Effector memory CD8-positive, alpha-beta T cell (primary cell): ENCODE results near the gene LMAN1.

Source experiments
- ATAC-seq: fragments of 150-1000 bp; cut with Tn5 transposase; replicated peaks from 2 replicates; pipeline ENCODE4 v1.10.0; 2021; ENCODE audit warnings: mild to moderate bottlenecking, moderate library complexity
- DNase-seq, 3 experiments: peaks; one replicate each; pipeline ENCODE4 v3.0.0; 2021
- H3K27ac Mint-ChIP-seq, 2 donors: one replicate each; pipeline ENCODE4 v1.8.0; 2022; ENCODE audit warnings: mild to moderate bottlenecking in 2 of 2, mixed read lengths in 2 of 2, moderate library complexity in 2 of 2
- H3K27me3 Mint-ChIP-seq, 2 donors: one replicate each; pipeline ENCODE4 v1.8.0; 2022; ENCODE audit warnings: mixed read lengths in 2 of 2
- H3K36me3 Mint-ChIP-seq: one replicate; pipeline ENCODE4 v1.8.0; 2022; ENCODE audit warnings: mild to moderate bottlenecking, moderate library complexity, mixed read lengths; ENCODE audit not compliant: insufficient read depth
- H3K4me1 Mint-ChIP-seq, 2 donors: one replicate each; pipeline ENCODE4 v1.8.0; 2022; ENCODE audit warnings: low read depth in 2 of 2, mixed read lengths in 2 of 2
- H3K4me3 Mint-ChIP-seq, 2 donors: one replicate each; pipeline ENCODE4 v1.8.0; 2022; ENCODE audit warnings: mild to moderate bottlenecking in 2 of 2, mixed read lengths in 2 of 2, moderate library complexity in 2 of 2
- H3K9me3 Mint-ChIP-seq, 2 donors: one replicate each; pipeline ENCODE4 v1.8.0; 2022; ENCODE audit warnings: mixed read lengths in 2 of 2

The LMAN1 gene

DNA sequence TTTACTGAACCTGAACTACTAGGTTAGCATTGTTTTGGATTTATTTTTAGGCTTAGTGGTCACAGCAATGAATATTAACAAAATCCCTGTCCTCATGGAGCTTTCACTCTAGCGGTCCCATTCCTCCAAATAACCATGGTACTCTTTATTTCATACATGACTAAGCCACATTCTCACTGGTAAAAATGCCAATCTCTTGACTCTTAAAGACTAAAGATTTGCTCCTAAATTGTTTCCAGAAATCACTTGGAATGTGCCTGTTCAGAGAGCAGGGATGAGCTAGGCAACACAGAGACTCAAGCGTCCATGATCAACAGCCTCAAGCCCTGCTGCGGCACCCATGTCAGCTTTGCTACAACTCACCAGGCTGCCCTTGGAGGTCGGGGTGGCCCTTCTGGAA, 13.5 kb downstream of the LMAN1 start:
- H3K36me3 Mint-ChIP-seq = peaks cover 79% of the 10 kb centered on the region

DNA sequence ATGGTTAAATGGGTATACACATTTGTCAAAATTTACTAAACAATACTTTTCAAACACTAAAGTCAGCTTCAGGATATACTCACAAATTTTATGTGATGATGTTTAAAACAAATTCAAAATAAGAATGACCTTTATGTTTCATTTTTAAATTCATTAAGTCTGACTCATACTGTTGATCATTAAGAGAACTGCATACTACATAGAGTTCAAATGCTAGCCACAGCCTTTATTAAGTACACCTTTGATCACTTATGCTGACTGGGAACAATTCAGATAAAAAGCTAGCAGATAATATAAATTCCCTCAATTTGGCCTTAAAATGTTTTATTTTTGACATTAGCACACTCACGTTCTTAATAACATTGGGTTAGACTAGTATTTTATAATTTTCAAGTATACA, 14.1 kb downstream of the LMAN1 start:
- H3K27ac Mint-ChIP-seq = no peak overlapping the region
- peaks cover 77% of the 10 kb centered on the region for H3K36me3 Mint-ChIP-seq
- H3K4me3 Mint-ChIP-seq = no peak overlapping the region
- H3K9me3 Mint-ChIP-seq = peaks cover 0 to 18% of the 10 kb centered on the region in 2 donors
- DNase-seq = no peak
- H3K27me3 Mint-ChIP-seq = no peaks in the 10 kb centered on the region
- ATAC-seq = no peak
- H3K4me1 Mint-ChIP-seq = peaks cover 23 to 36% of the 10 kb centered on the region in 2 donors

More for the DNA sequence above, 13.5 kb downstream of the LMAN1 start:
- peaks cover 23 to 36% of the 10 kb centered on the region in 2 donors for H3K4me1 Mint-ChIP-seq
- no peak for DNase-seq
- ATAC-seq = no peak
- no peak overlapping the region for H3K27ac Mint-ChIP-seq
- H3K4me3 Mint-ChIP-seq = no peak overlapping the region
- peaks cover 0 to 17% of the 10 kb centered on the region in 2 donors for H3K9me3 Mint-ChIP-seq
- H3K27me3 Mint-ChIP-seq = no peaks in the 10 kb centered on the region

DNA sequence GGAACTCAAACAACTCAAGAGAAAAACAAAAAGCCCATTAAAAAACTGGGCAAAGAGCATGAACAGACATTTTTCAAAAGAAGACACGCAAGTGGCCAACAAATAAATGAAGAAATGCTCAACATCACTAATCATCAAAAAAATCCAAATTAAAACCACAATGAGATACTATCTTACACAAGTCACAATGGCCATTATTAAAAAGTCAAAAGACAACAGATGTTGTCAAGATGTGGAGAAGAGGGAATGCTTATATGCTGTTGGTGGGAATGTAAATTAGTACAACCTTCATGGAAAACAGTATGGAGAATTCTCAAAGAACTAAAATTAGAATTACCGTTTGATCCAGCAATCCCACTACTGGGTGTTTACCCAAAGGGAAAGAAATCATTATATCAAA, 15.1 kb downstream of the LMAN1 start:
- no peak overlapping the region for H3K27ac Mint-ChIP-seq
- no peaks in the 10 kb centered on the region for H3K27me3 Mint-ChIP-seq
- DNase-seq = no peak
- no peak overlapping the region for H3K4me3 Mint-ChIP-seq
- H3K36me3 Mint-ChIP-seq = peaks cover 72% of the 10 kb centered on the region
- no peak for ATAC-seq
- H3K9me3 Mint-ChIP-seq = peaks cover 0 to 18% of the 10 kb centered on the region in 2 donors
- H3K4me1 Mint-ChIP-seq = peaks cover 23 to 36% of the 10 kb centered on the region in 2 donors

DNA sequence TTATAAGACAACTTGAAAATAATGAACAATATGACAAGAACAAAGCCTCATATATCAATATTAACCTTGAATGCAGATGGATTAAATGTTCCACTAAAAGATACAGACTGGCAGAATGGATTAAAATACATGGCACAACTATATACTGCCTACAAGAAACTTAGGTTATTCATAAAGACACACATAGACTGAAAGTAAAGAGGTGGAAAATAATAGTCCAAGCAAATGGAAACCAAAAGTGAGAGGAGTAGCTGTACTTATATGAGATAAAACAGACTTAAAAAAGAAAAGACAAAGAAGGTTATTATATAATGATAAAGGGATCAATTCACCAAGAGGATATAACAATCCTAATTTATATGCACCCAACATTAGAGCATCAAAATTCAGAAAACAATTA, 18.2 kb downstream of the LMAN1 start:
- Mint-ChIP-seq H3K9me3 (peaks cover 0 to 18% of the 10 kb centered on the region in 2 donors), H3K27ac (no peak overlapping the region), H3K4me1 (peaks cover 23 to 36% of the 10 kb centered on the region in 2 donors), H3K4me3 (no peak overlapping the region), H3K27me3 (no peaks in the 10 kb centered on the region), H3K36me3 (peaks cover 66% of the 10 kb centered on the region)
- DNase-seq (no peak), ATAC-seq (no peak)

DNA sequence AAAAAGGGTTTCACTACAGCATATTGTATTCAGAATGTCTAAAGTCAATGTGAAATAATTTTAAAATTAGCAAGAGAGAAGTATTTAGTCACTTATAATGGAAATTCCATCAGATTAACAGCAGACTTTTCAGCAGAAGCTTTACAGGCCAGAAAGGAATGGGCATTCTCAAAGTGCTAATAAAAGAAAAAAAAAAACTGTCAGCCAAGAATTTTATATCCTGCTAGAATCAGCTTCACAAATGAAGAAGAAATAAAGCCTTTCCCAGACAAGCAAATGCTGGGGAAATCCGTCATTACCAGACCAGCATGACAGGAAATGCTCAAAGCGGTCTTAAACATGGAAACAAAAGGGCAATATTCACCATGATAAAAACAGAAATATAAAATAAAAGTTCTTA, 18.8 kb downstream of the LMAN1 start:
- DNase-seq = no peak
- ATAC-seq = no peak
- no peak overlapping the region for H3K27ac Mint-ChIP-seq
- no peaks in the 10 kb centered on the region for H3K27me3 Mint-ChIP-seq
- peaks cover 23 to 36% of the 10 kb centered on the region in 2 donors for H3K4me1 Mint-ChIP-seq
- H3K36me3 Mint-ChIP-seq = peaks cover 64% of the 10 kb centered on the region
- peaks cover 0 to 18% of the 10 kb centered on the region in 2 donors for H3K9me3 Mint-ChIP-seq
- no peak overlapping the region for H3K4me3 Mint-ChIP-seq

DNA sequence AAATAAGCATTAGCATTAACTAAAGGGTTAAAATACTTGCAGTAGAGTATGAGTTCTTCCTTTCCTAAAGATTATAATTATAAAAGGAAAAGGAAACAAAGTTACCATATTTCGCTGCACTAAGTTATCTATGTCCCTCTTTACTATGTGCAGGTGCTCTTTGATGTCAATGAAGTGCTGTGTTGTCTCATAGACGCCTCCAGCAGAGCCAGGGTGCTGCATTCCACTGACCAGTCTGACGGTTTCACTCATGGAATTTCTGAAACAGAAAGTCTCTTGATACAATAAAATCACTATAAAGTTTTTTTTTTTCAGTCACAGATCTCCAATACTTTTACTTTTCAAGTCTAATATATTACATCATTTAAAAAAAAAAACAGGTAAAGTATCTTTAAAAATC, 26.1 kb downstream of the LMAN1 start:
- no peak for DNase-seq
- no peaks in the 10 kb centered on the region for H3K4me1 Mint-ChIP-seq
- no peak overlapping the region for H3K4me3 Mint-ChIP-seq
- no peaks in the 10 kb centered on the region for H3K27me3 Mint-ChIP-seq
- H3K27ac Mint-ChIP-seq = no peak overlapping the region
- ATAC-seq = no peak
- H3K36me3 Mint-ChIP-seq = peaks cover 54% of the 10 kb centered on the region
- H3K9me3 Mint-ChIP-seq = no peaks in the 10 kb centered on the region

DNA sequence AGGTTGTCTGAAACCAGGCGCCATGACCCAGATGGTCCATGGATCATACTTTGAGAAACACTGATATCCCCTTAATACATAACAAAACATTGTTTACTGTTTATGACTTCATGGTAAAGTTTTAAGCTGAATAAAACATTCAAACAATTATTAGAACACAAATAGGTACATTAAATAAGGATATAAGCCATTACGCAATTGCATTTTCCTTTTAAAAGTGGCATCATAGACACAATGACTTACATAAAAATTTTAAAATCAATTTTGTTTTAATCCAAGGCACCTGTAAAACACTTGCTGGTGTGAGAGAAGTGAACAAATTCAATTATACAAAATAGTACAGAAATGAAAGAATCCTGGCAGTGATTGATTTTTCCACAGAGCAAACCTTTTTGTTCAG, 30.4 kb downstream of the LMAN1 start:
- Mint-ChIP-seq H3K36me3 (peaks cover 27% of the 10 kb centered on the region), H3K4me3 (no peak overlapping the region), H3K27me3 (no peaks in the 10 kb centered on the region), H3K27ac (no peak overlapping the region), H3K4me1 (no peaks in the 10 kb centered on the region), H3K9me3 (no peaks in the 10 kb centered on the region)
- ATAC-seq (no peak), DNase-seq (no peak)

DNA sequence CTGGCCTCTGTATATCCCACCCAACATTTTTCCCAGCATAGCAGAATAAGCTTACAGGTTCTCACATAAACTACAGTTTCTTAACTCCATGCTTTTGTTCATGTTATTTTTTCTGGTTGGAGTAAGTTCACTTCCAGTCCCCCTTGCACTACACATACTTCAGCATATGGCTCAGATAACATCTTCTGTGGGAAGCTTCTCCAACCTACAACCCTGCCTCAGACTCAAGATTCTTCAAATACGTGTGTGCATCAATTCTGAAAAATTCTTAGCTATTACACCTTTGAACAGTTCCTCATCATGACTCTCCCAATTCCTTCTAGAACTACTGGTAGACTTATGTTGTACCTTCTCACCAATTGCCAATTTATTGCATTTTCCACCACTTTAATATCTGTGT, 33.1 kb downstream of the LMAN1 start:
- no peak overlapping the region for H3K4me3 Mint-ChIP-seq
- peaks cover 11% of the 10 kb centered on the region for H3K36me3 Mint-ChIP-seq
- H3K9me3 Mint-ChIP-seq = no peaks in the 10 kb centered on the region
- no peak for ATAC-seq
- H3K4me1 Mint-ChIP-seq = no peaks in the 10 kb centered on the region
- DNase-seq = no peak
- H3K27ac Mint-ChIP-seq = no peak overlapping the region
- peaks cover 0 to 2% of the 10 kb centered on the region in 2 donors for H3K27me3 Mint-ChIP-seq

DNA sequence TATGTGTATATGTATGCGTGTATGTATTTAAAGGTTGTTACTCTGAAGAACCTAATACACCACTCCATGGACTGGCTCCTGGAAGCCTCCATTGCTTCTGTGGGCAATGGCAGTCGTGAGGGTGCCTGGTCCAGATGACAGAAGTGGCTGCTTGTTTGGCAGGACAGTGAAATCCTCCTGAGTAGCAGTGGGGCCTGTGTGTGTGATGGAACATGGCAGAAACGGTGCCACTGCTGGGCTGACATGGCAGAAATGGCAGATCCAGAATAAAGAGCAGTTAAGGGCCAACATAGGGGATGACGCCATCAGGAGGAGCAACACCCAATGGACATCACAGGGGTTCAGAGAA, 34.5 kb downstream of the LMAN1 start:
- Mint-ChIP-seq H3K36me3 (peaks cover 7% of the 10 kb centered on the region), H3K27me3 (peaks cover 6 to 11% of the 10 kb centered on the region in 2 donors), H3K27ac (no peak overlapping the region), H3K4me1 (no peaks in the 10 kb centered on the region), H3K4me3 (no peak overlapping the region), H3K9me3 (no peaks in the 10 kb centered on the region)
- no peak for ATAC-seq
- no peak for DNase-seq

DNA sequence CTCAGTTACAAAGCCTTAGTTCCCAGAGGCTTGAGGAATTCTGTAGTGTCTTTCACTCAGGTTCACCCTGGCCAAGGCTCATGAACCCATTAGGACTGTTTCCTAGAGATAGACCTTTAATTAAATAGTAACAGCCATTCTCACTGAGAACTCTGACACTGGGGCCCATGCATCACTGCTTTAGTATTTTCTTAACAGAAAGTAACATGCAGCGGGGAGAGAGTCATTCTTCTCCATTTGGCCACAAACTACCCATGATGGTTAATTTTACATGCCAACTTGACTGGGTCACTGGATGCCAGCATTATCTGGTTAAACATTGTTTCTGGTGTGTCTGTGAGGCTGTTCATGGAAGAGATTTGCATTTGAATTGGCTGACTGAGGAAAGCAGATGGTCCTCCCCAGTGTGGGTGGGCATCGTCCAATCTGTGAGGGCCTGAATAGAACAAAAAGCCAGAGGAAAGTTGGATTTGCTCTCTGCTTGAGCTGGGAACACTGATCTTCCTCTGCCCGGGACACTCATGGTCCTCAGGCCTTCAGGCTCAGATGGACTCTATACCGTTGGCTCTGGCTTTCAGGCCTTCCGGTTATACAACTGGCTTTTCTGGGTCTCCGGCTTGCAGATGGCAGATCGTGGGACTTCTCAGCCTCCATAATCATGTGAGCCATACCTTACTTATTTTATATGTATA, 35.0 kb downstream of the LMAN1 start:
- ATAC-seq (no peak), DNase-seq (no peak)
- peaks cover 5% of the 10 kb centered on the region for H3K36me3 Mint-ChIP-seq
- no peak overlapping the region for H3K27ac Mint-ChIP-seq
- no peaks in the 10 kb centered on the region for H3K9me3 Mint-ChIP-seq
- no peak overlapping the region for H3K4me3 Mint-ChIP-seq
- H3K27me3 Mint-ChIP-seq = peaks cover 6 to 11% of the 10 kb centered on the region in 2 donors
- no peaks in the 10 kb centered on the region for H3K4me1 Mint-ChIP-seq

DNA sequence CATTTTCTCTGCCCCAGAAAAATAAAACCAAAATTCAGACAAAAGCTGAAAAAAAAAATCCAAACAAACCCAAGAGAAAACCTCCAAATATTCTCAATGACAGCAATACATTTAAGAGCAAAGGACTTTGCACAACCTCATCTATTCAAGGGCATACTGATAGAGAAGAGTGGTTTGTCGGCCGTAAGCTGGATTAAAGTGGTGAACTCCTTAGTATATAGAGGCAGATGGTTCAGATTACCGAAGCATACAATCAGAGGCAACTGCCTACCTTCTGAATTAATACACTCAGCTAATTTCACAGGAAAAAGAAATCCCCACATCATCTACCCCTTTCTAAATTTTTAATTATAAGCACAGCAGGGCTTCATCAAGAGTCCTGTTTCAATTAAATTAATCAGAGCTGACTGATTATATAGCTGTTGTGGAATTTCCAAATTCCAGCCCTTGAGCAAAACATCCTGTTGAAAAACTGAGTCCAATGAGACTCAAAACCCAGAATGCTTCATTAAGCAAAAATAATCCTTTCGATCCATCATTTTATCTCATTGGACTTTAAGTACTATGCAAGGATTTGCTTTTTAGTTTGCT, 40.5 kb downstream of the LMAN1 start, which contains the start of gene CPLX4:
TSS of gene CPLX4 (minus strand) at position 190 of the 591 bp plus-strand sequence. CDS start at position 3, 187 bp downstream.
- H3K27me3 Mint-ChIP-seq = peaks cover 13 to 23% of the 10 kb centered on the region in 2 donors
- no peak for ATAC-seq
- no peaks in the 10 kb centered on the region for H3K9me3 Mint-ChIP-seq
- H3K36me3 Mint-ChIP-seq = no peaks in the 10 kb centered on the region
- no peak for DNase-seq
- no peak within 1 kb of the TSS for H3K4me3 Mint-ChIP-seq
- no peak within 1 kb of the TSS for H3K27ac Mint-ChIP-seq
- H3K4me1 Mint-ChIP-seq = no peaks in the 10 kb centered on the region

DNA sequence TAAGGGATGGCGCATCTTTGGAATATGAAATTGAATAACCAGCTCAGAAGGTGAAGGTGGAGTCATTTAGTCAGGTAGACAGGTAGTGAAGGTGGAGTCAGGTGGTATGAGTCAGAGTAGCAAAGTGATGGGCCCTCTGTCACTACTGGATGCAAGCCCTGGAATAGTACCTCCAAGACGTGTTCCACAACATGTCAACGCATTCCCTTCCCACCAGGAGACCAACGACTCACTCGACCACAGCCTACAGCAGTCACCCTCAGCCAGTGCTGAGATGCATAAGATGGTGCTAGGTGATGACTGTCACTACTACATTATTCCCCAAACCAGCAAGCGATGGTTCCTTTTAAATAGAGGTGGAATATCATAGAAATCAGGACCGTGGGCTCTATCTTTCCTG, 47.4 kb downstream of the LMAN1 start:
- no peaks in the 10 kb centered on the region for H3K9me3 Mint-ChIP-seq
- H3K4me3 Mint-ChIP-seq = no peak overlapping the region
- H3K27me3 Mint-ChIP-seq = peaks cover 49 to 70% of the 10 kb centered on the region in 2 donors
- H3K4me1 Mint-ChIP-seq = peaks cover 0 to 1% of the 10 kb centered on the region in 2 donors
- ATAC-seq (no peak), DNase-seq (no peak)
- no peak overlapping the region for H3K27ac Mint-ChIP-seq
- no peaks in the 10 kb centered on the region for H3K36me3 Mint-ChIP-seq

DNA sequence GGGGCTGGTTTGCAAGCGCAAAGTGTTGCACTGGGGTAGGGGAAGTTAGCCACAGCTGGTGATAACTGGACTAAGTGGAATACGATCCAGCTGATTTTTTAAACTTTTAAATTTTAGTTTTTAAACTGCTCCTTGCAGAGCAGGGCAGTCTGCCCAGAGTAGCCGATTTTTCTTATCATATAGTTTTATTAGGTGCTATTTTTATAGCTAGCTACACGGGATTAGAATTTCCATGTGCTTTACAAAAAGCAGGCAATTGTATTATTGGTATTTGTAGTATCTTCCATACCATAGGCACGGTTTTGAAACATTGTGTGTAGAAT, 50.2 kb downstream of the LMAN1 start:
- no peak for ATAC-seq
- Mint-ChIP-seq H3K4me3 (peak overlapping the region; percentile 52 to 65), H3K27ac (no peak overlapping the region), H3K9me3 (no peaks in the 10 kb centered on the region), H3K4me1 (peaks cover 0 to 1% of the 10 kb centered on the region in 2 donors), H3K36me3 (no peaks in the 10 kb centered on the region), H3K27me3 (peaks cover 65 to 74% of the 10 kb centered on the region in 2 donors)
- no peak for DNase-seq

DNA sequence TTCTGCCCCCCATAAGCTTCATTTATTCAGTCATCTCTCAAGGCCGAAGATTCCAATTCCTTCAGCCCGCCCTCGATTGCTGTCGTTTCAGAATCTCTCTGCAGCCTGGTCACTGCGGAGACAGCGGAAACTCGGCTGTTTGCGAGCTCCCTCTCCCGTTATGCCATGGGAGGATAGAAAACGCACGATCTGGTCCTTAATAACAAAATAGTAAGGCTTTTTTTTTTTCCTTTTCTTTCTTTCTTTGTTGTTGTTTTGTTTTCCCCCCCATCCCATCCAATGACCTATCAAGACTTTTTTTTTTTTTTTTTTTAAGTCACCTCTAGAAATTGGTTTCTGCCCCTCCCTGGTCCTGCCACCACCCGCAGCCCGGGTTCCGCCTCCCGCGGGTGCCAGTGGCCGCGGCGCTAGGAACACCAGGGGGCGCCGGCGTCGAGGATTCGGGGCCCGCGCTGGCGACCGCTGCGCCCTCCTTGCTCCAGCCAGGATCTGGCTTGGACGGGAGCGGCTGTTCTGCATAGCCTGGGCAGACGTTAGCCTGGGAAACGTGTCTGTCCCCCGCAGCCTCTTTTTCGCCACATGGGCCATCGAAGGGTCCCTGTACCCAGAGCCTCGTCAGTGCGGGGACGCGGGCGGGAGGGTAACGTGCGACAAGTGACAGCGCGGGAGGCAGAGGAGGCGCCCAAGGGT, 50.7 kb downstream of the LMAN1 start:
- no peak overlapping the region for H3K27ac Mint-ChIP-seq
- H3K4me1 Mint-ChIP-seq = peaks cover 0 to 1% of the 10 kb centered on the region in 2 donors
- no peaks in the 10 kb centered on the region for H3K9me3 Mint-ChIP-seq
- H3K27me3 Mint-ChIP-seq = peaks cover 62 to 72% of the 10 kb centered on the region in 2 donors
- peak overlapping the region; percentile 52 to 65 for H3K4me3 Mint-ChIP-seq
- peak; percentile 86 for ATAC-seq
- peak; percentile 47 to 60 (median 55) for DNase-seq
- H3K36me3 Mint-ChIP-seq = no peaks in the 10 kb centered on the region
